ENCODE results near the gene FNDC3B. TPM values are rescaled to one million over a fixed set of nuclear protein-coding genes. Genes with fewer than 3 reads are reported as not detected.

FNDC3B gene
- polyA plus RNA-seq, 2 of the 4 experiments (the other 2 are of a cell fraction): 29.5 to 33.6 TPM

- FAIRE-seq (no peak), ATAC-seq (no peak), DNase-seq (ENCODE audit: low read depth in 1 of 2, low spot score in 1 of 2) (no peak)
- ChIA-PET CTCF (no interaction called here), POLR2A (no interaction called here)
- TF ChIP-seq TP53 (CRISPR knock-in tag; IDR thresholded peaks at IDR 0.05) (no peak), HDAC2 (IDR thresholded peaks at IDR 0.05) (no peak), MYC (IDR thresholded peaks at IDR 0.05; ENCODE audit: borderline replicate concordance, low read length) (no peak), HEYL (CRISPR knock-in tag; IDR thresholded peaks at IDR 0.05) (no peak)
- Histone ChIP-seq H3K4me3 (no peak overlapping the region), H3K4me2 (no peak overlapping the region), H3K9me3 (no peaks in the 10 kb centered on the region), H3K4me1 (peaks cover 19% of the 10 kb centered on the region), H3K27ac (no peak overlapping the region)
- WGBS (ENCODE audit: missing lambda C conversion rate): 95% methylated on average over 3 of the region's 3 CpGs
Measured at GRCh38 chr3:172346161-172346560, 306.8 kb downstream of the FNDC3B start.

DNA sequence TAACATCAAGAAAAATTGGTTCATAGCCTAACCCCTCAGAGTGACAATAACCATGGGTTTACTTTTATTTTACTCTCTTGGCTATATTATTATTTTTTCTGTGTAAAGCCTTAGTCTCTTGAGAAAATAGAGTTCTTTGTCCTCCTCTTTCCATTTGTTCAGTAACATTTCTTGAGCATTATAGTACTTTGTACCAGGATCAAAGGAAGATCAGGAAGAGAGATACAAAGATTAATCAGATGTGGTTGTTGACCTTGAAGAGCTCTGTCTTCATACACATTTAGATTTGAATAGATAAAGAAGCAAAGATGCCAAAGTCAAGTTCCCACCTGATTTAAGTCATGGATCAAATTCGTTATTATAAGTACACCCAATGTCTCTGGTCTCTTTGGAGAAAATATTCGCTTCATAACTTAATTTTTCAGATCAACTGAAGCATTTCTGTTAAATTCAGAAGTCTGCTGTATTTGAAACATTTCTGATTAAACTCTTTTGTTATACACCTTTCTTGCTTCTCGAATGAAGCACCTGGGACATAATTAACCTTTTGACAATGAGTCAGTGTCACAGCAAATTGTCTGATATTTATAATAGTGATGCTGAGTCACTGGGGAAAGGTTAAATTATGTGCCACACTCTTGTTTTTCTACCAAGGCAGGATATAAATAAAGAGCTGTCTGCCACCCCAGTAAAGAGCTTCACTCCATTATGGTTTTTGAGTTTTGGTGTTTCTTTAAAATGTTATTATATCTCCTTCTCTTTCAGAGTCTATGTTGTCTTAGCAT, 308.7 kb downstream of the FNDC3B start:
- no peak for FAIRE-seq
- Histone ChIP-seq H3K27ac (peak overlapping the region in 1 of 2 experiments; percentile 26; a peak in 1 of 6 replicates), H3K4me2 (peak overlapping the region; percentile 40), H3K4me1 (peaks cover 17% of the 10 kb centered on the region), H3K9me3 (no peaks in the 10 kb centered on the region), H3K4me3 (no peak overlapping the region)
- DNase-seq (ENCODE audit: low read depth in 1 of 2, low spot score in 1 of 2): no peak
- CTCF ChIA-PET: interaction anchor here (1.1 kb wide), 1 partner anchor 16 kb away, joined by 3 read pairs; no protein-coding TSS in a partner anchor
- ATAC-seq: no peak
- TF ChIP-seq HES2 (IDR thresholded peaks at IDR 0.05) (no peak), EHF (CRISPR knock-in tag; IDR thresholded peaks at IDR 0.05) (no peak), EHMT2 (IDR thresholded peaks at IDR 0.05; ENCODE audit: low read depth) (no peak), RCOR1 (IDR thresholded peaks at IDR 0.05; ENCODE audit: low read depth, low read length) (no peak), JUN (IDR thresholded peaks at IDR 0.05) (no peak), ELK1 (IDR thresholded peaks at IDR 0.05; ENCODE audit: low read depth, low read length) (no peak), HOXB5 (CRISPR knock-in tag; IDR thresholded peaks at IDR 0.05) (no peak), RFX5 (IDR thresholded peaks at IDR 0.05) (no peak), FOXS1 (CRISPR knock-in tag; IDR thresholded peaks at IDR 0.05) (no peak), NFE2L2 (conservative IDR thresholded peaks at IDR 0.05; ENCODE audit: low read length) (no peak), CHD4 (IDR thresholded peaks at IDR 0.05; ENCODE audit: borderline replicate concordance) (no peak), CBX2 (IDR thresholded peaks at IDR 0.05; ENCODE audit: borderline replicate concordance, low read depth) (no peak), HOXB13 (CRISPR knock-in tag; IDR thresholded peaks at IDR 0.05; ENCODE audit: low read depth) (no peak), RAD21 (conservative IDR thresholded peaks at IDR 0.05 in 1 of 2, IDR thresholded peaks at IDR 0.05 in 1 of 2) (no peak), NPAS2 (CRISPR knock-in tag; IDR thresholded peaks at IDR 0.05; ENCODE audit: borderline replicate concordance) (no peak), TP53 (CRISPR knock-in tag; IDR thresholded peaks at IDR 0.05) (no peak), MAZ (IDR thresholded peaks at IDR 0.05; ENCODE audit: borderline replicate concordance, low read depth, low read length) (no peak)
- TF ChIP-seq, protein P1, sequence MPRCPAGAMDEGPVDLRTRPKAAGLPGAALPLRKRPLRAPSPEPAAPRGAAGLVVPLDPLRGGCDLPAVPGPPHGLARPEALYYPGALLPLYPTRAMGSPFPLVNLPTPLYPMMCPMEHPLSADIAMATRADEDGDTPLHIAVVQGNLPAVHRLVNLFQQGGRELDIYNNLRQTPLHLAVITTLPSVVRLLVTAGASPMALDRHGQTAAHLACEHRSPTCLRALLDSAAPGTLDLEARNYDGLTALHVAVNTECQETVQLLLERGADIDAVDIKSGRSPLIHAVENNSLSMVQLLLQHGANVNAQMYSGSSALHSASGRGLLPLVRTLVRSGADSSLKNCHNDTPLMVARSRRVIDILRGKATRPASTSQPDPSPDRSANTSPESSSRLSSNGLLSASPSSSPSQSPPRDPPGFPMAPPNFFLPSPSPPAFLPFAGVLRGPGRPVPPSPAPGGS (IDR thresholded peaks at IDR 0.05): no peak
- POLR2A ChIA-PET: no interaction called here
- 60% methylated on average over 3 of the region's 3 CpGs for WGBS (ENCODE audit: missing lambda C conversion rate)

All from A549 (cell line).